BLaER1 treated with 17β-estradiol and CSF1 and Interleukin-3, amounts not matched to agents 10 nM and 100 nM (cell line): ENCODE data around the gene LAGE3.

Experiments used
- H3K27ac ChIP-seq, 11 experiments: shearing (Covaris generic); formaldehyde crosslinking; 2 replicates each; pipeline ENCODE4 v1.8.1; 2022
- H3K27me3 ChIP-seq, 11 experiments: shearing (Covaris generic); formaldehyde crosslinking; 2 replicates each; pipeline ENCODE4 v1.8.1; 2022
- H3K36me3 ChIP-seq, 11 experiments: shearing (Covaris generic); formaldehyde crosslinking; 2 replicates each; pipeline ENCODE4 v1.8.1; 2022
- H3K4me1 ChIP-seq, 10 experiments: shearing (Covaris generic); formaldehyde crosslinking; 2 replicates each; pipeline ENCODE4 v1.8.1; 2022
- H3K4me2 ChIP-seq, 11 experiments: shearing (Covaris generic); formaldehyde crosslinking; 2 replicates each; pipeline ENCODE4 v1.8.1; 2022
- H3K4me3 ChIP-seq, 10 experiments: shearing (Covaris generic); formaldehyde crosslinking; 2 replicates each; pipeline ENCODE4 v1.8.1; 2022
- H3K9ac ChIP-seq, 11 experiments: shearing (Covaris generic); formaldehyde crosslinking; 2 replicates each; pipeline ENCODE4 v1.8.1; 2022
- H3K9me3 ChIP-seq, 11 experiments: shearing (Covaris generic); formaldehyde crosslinking; replicated peaks in 1 of 11; 2 replicates each; pipeline ENCODE4 v1.8.1; 2022
- H4K20me1 ChIP-seq, 11 experiments: shearing (Covaris generic); formaldehyde crosslinking; 2 replicates each; pipeline ENCODE4 v1.8.1; 2022
- Cebpa-rat ChIP-seq, 11 experiments: shearing (Covaris generic); IDR thresholded peaks; 2 replicates each; pipeline ENCODE4 v1.8.1; 2022

The LAGE3 gene

GRCh38 chrX:154430916-154431315 lies 48.2 kb downstream of the LAGE3 start:
- H3K9me3 ChIP-seq, result peaks cover 0 to 26% (median 19%) of the 10 kb centered on the region in 11 experiments; a peak in 16 of 22 replicates
- H3K4me3 ChIP-seq, result peak overlapping the region in 8 of 10 experiments; percentile 14 to 86 (median 77); a peak in 12 of 20 replicates
- peak overlapping the region; percentile 23 to 85 (median 58); a peak in 16 of 22 replicates for H3K9ac ChIP-seq
- peaks cover 20 to 57% (median 45%) of the 10 kb centered on the region in 10 experiments for H3K4me1 ChIP-seq
- peaks cover 3 to 60% (median 28%) of the 10 kb centered on the region in 11 experiments; a peak in 16 of 22 replicates for H3K27me3 ChIP-seq
- peaks cover 0 to 54% (median 23%) of the 10 kb centered on the region in 11 experiments; a peak in 14 of 22 replicates for H4K20me1 ChIP-seq
- H3K4me2 ChIP-seq, result peak overlapping the region; percentile 41 to 88 (median 73)
- H3K27ac ChIP-seq, result peak overlapping the region; percentile 34 to 84 (median 50); a peak in 19 of 22 replicates
- TF ChIP-seq Cebpa-rat (IDR thresholded peaks at IDR 0.05), result no peak; a peak in 1 of 22 replicates
- H3K36me3 ChIP-seq, result peaks cover 9 to 44% (median 42%) of the 10 kb centered on the region in 11 experiments; a peak in 21 of 22 replicates

GRCh38 chrX:154430479-154430878 lies 48.6 kb downstream of the LAGE3 start:
- peaks cover 3 to 57% (median 27%) of the 10 kb centered on the region in 11 experiments; a peak in 16 of 22 replicates for H3K27me3 ChIP-seq
- H4K20me1 ChIP-seq, result peaks cover 0 to 49% (median 21%) of the 10 kb centered on the region in 11 experiments; a peak in 14 of 22 replicates
- H3K9me3 ChIP-seq, result peaks cover 0 to 25% (median 19%) of the 10 kb centered on the region in 11 experiments; a peak in 16 of 22 replicates
- peak overlapping the region; percentile 30 to 84 (median 50); a peak in 19 of 22 replicates for H3K27ac ChIP-seq
- H3K4me2 ChIP-seq, result peak overlapping the region; percentile 41 to 88 (median 73)
- peaks cover 20 to 55% (median 43%) of the 10 kb centered on the region in 10 experiments for H3K4me1 ChIP-seq
- peaks cover 9 to 40% (median 38%) of the 10 kb centered on the region in 11 experiments; a peak in 21 of 22 replicates for H3K36me3 ChIP-seq
- H3K9ac ChIP-seq, result peak overlapping the region; percentile 1 to 85 (median 58); a peak in 14 of 22 replicates
- TF ChIP-seq Cebpa-rat (IDR thresholded peaks at IDR 0.05), result no peak; a peak in 1 of 22 replicates
- H3K4me3 ChIP-seq, result peak overlapping the region in 8 of 10 experiments; percentile 22 to 86 (median 77); a peak in 10 of 20 replicates

- Histone ChIP-seq H4K20me1 (peaks cover 0 to 42% (median 18%) of the 10 kb centered on the region in 11 experiments; a peak in 14 of 22 replicates), H3K27me3 (peaks cover 3 to 49% (median 24%) of the 10 kb centered on the region in 11 experiments; a peak in 16 of 22 replicates), H3K27ac (peak overlapping the region in 6 of 11 experiments; percentile 50 to 84 (median 78); a peak in 7 of 22 replicates), H3K9me3 (peaks cover 0 to 25% (median 19%) of the 10 kb centered on the region in 11 experiments; a peak in 16 of 22 replicates), H3K9ac (peak overlapping the region in 10 of 11 experiments; percentile 75 to 87 (median 84); a peak in 9 of 22 replicates), H3K4me1 (peaks cover 20 to 52% (median 43%) of the 10 kb centered on the region in 10 experiments), H3K4me2 (peak overlapping the region; percentile 64 to 88 (median 75)), H3K36me3 (peaks cover 9 to 33% (median 30%) of the 10 kb centered on the region in 11 experiments; a peak in 21 of 22 replicates), H3K4me3 (peak overlapping the region; percentile 68 to 86 (median 76); a peak in 19 of 20 replicates)
- TF ChIP-seq Cebpa-rat (IDR thresholded peaks at IDR 0.05), result no peak
Observed at GRCh38 chrX:154429711-154430110, 49.4 kb downstream of the LAGE3 start.

GRCh38 chrX:154428176-154429171 lies 50.6 kb downstream of the LAGE3 start, which contains the start of gene ATP6AP1:
TSS of gene ATP6AP1 (plus strand) at chrX:154428677. CDS start at chrX:154428693, 16 bp downstream.
- Histone ChIP-seq H3K9me3 (peaks cover 0 to 25% (median 19%) of the 10 kb centered on the region in 11 experiments; a peak in 16 of 22 replicates), H3K4me2 (peak within 1 kb of the TSS; percentile 64 to 88 (median 75)), H3K27me3 (peaks cover 0 to 48% (median 22%) of the 10 kb centered on the region in 11 experiments; a peak in 15 of 22 replicates), H3K4me1 (peaks cover 20 to 62% (median 47%) of the 10 kb centered on the region in 10 experiments), H3K4me3 (peak within 1 kb of the TSS; percentile 68 to 86 (median 76)), H3K27ac (peak within 1 kb of the TSS; percentile 50 to 84 (median 79)), H3K36me3 (peaks cover 9 to 20% (median 18%) of the 10 kb centered on the region in 11 experiments; a peak in 19 of 22 replicates), H4K20me1 (peaks cover 0 to 29% (median 12%) of the 10 kb centered on the region in 11 experiments; a peak in 13 of 22 replicates), H3K9ac (peak within 1 kb of the TSS; percentile 75 to 87 (median 84))
- TF ChIP-seq Cebpa-rat (IDR thresholded peaks at IDR 0.05), result no peak
